PFSK-1 (cell line): ENCODE results near the gene DSPP.

ENCODE experiments used
- POLR2AphosphoS5 ChIP-seq: IDR thresholded peaks from 2 replicates; pipeline ENCODE4 v1.6.1; 2012; ENCODE audit warnings: low read depth, mild to moderate bottlenecking, control low read depth, low read length, moderate library complexity
- REST ChIP-seq, 2 experiments: IDR thresholded peaks; 2 replicates each; pipeline versions ENCODE4 v1.6.1 to v1.8.0; 2011 to 2012; ENCODE audit warnings: low read depth in 2 of 2, low read length in 2 of 2, control low read depth in 1 of 2, inconsistent platforms in 1 of 2, mild to moderate bottlenecking in 1 of 2, moderate library complexity in 1 of 2; ENCODE audit not compliant: insufficient read depth in 1 of 2
- SIN3A ChIP-seq: IDR thresholded peaks from 2 replicates; pipeline ENCODE4 v1.6.1; 2012; ENCODE audit warnings: mild to moderate bottlenecking, low read length, moderate library complexity, borderline replicate concordance; ENCODE audit not compliant: insufficient read depth
- TAF1 ChIP-seq: IDR thresholded peaks from 2 replicates; pipeline ENCODE4 v1.6.1; 2012; ENCODE audit warnings: low read length, control low read depth, borderline replicate concordance; ENCODE audit not compliant: insufficient read depth

GRCh38 chr4:87592124-87592523 is 16.2 kb upstream of the DSPP start:
- no peak for TF ChIP-seq POLR2AphosphoS5
- no peak for TF ChIP-seq REST (IDR thresholded peaks at IDR 0.05; ENCODE audit: insufficient read depth in 1 of 2, low read depth in 2 of 2, low read length in 2 of 2)
- no peak for TF ChIP-seq TAF1
- TF ChIP-seq SIN3A: no peak
